ENCODE data around the gene SPAG5. TPM values are rescaled to one million over a fixed set of nuclear protein-coding genes. Genes with fewer than 3 reads are reported as not detected.

The SPAG5 gene
- total RNA-seq, 3 donors from 2014 or later (not counting 1 experiment from before 2014, with no cell fraction given) = 18.0 to 19.6 (median 19.3) TPM

- Histone ChIP-seq H3K27ac (ENCODE audit: low read length) (no peak overlapping the region), H3K4me3 (ENCODE audit: low read length) (no peak overlapping the region), H3K4me1 (ENCODE audit: control insufficient read depth, insufficient read depth, low read length) (peaks cover 13% of the 10 kb centered on the region), H3K27me3 (ENCODE audit: control insufficient read depth, insufficient read depth, low read length) (no peaks in the 10 kb centered on the region), H3K36me3 (ENCODE audit: control insufficient read depth, insufficient read depth, low read length) (peaks cover 6% of the 10 kb centered on the region), H3K9me3 (ENCODE audit: control insufficient read depth, insufficient read depth, low read length) (no peaks in the 10 kb centered on the region)
- intact Hi-C loops (cut with micrococcal nuclease) = no loop called here
- no peak for TF ChIP-seq CTCF (IDR thresholded peaks at IDR 0.05)
- H3K36me3 Mint-ChIP-seq = no peaks in the 10 kb centered on the region
- whole genome bisulfite sequencing (ENCODE audit: insufficient coverage) = 100% methylated on average over 1 of the region's 3 CpGs
- DNase-seq (no peak), ATAC-seq (no peak)
- H3K4me1 Mint-ChIP-seq = peaks cover 13 to 14% of the 10 kb centered on the region in 2 donors
- no peaks in the 10 kb centered on the region for H3K9me3 Mint-ChIP-seq
- no peak overlapping the region for H3K27ac Mint-ChIP-seq
- no peak overlapping the region for H3K4me3 Mint-ChIP-seq
- H3K27me3 Mint-ChIP-seq (ENCODE audit: low read depth in 2 of 2) = no peaks in the 10 kb centered on the region
Measured at GRCh38 chr17:28580959-28581358, 17.9 kb downstream of the SPAG5 start.

- Histone ChIP-seq H3K36me3 (ENCODE audit: control insufficient read depth, insufficient read depth, low read length) (peaks cover 6% of the 10 kb centered on the region), H3K4me3 (ENCODE audit: low read length) (no peak overlapping the region), H3K27me3 (ENCODE audit: control insufficient read depth, insufficient read depth, low read length) (no peaks in the 10 kb centered on the region), H3K27ac (ENCODE audit: low read length) (no peak overlapping the region), H3K4me1 (ENCODE audit: control insufficient read depth, insufficient read depth, low read length) (peaks cover 15% of the 10 kb centered on the region), H3K9me3 (ENCODE audit: control insufficient read depth, insufficient read depth, low read length) (no peaks in the 10 kb centered on the region)
- no peaks in the 10 kb centered on the region for H3K27me3 Mint-ChIP-seq (ENCODE audit: low read depth in 2 of 2)
- peaks cover 15 to 17% of the 10 kb centered on the region in 2 donors for H3K4me1 Mint-ChIP-seq
- no peak for TF ChIP-seq CTCF (IDR thresholded peaks at IDR 0.05)
- WGBS (ENCODE audit: insufficient coverage) = 74% methylated on average over 4 of the region's 4 CpGs
- intact Hi-C loops (cut with micrococcal nuclease) = no loop called here
- H3K27ac Mint-ChIP-seq = no peak overlapping the region
- no peaks in the 10 kb centered on the region for H3K36me3 Mint-ChIP-seq
- DNase-seq = no peak
- no peak for ATAC-seq
- H3K4me3 Mint-ChIP-seq = no peak overlapping the region
- no peaks in the 10 kb centered on the region for H3K9me3 Mint-ChIP-seq
Measured at GRCh38 chr17:28579526-28579925, 19.3 kb downstream of the SPAG5 start.

GRCh38 chr17:28578246-28579195 is 20.3 kb downstream of the SPAG5 start:
- no peak overlapping the region for H3K4me3 ChIP-seq (ENCODE audit: low read length)
- H3K9me3 ChIP-seq (ENCODE audit: control insufficient read depth, insufficient read depth, low read length) = no peaks in the 10 kb centered on the region
- no peaks in the 10 kb centered on the region for H3K9me3 Mint-ChIP-seq
- no peak overlapping the region for H3K27ac ChIP-seq (ENCODE audit: low read length)
- DNase-seq = no peak
- no peak for ATAC-seq
- peaks cover 15% of the 10 kb centered on the region for H3K4me1 ChIP-seq (ENCODE audit: control insufficient read depth, insufficient read depth, low read length)
- intact Hi-C loops (cut with micrococcal nuclease) = no loop called here
- peaks cover 1% of the 10 kb centered on the region for H3K36me3 ChIP-seq (ENCODE audit: control insufficient read depth, insufficient read depth, low read length)
- peaks cover 15 to 17% of the 10 kb centered on the region in 2 donors for H3K4me1 Mint-ChIP-seq
- H3K4me3 Mint-ChIP-seq = no peak overlapping the region
- no peaks in the 10 kb centered on the region for H3K27me3 ChIP-seq (ENCODE audit: control insufficient read depth, insufficient read depth, low read length)
- peak overlapping the region in 1 of 2 donors; percentile 16 for H3K27ac Mint-ChIP-seq
- no peaks in the 10 kb centered on the region for H3K27me3 Mint-ChIP-seq (ENCODE audit: low read depth in 2 of 2)
- 93% methylated on average over 8 of the region's 8 CpGs for whole genome bisulfite sequencing (ENCODE audit: insufficient coverage)
- H3K36me3 Mint-ChIP-seq = no peaks in the 10 kb centered on the region
- TF ChIP-seq CTCF (IDR thresholded peaks at IDR 0.05) = no peak
